ENCODE results near the gene CHEK1.

DNA sequence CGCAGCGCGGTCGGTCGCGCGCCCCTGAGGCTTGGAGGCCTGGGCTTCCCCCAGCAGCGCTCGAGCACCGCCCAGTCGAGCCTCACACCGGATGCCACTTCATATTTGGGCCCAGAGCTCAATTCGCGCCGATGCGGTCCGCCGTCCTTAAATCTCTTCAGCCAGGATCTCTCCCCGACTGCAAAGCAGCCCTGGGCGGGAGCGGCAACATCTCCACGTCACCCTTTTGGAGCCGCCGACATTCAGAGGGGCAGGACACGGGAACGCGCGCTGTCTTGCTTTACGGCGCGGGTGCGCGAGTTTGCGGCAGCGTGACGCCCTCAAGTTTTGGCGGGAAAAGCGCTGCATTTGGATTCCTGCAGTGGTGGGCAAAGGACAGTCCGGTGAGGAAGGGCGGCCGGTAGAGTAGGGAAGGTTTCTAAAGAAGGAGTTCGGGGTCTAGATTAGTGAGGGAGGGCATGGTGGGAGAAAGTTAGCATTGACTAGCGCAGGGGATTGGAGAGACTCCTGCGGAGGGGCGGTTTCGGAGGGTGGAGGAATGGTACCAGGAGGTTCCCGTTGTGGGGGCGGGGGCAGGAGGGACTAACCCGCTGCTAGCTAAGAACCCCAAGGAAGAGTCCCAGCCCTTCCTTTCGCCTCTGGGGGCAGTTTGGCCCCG is 796 bp downstream of the CHEK1 start:
- TF ChIP-seq, protein P1, sequence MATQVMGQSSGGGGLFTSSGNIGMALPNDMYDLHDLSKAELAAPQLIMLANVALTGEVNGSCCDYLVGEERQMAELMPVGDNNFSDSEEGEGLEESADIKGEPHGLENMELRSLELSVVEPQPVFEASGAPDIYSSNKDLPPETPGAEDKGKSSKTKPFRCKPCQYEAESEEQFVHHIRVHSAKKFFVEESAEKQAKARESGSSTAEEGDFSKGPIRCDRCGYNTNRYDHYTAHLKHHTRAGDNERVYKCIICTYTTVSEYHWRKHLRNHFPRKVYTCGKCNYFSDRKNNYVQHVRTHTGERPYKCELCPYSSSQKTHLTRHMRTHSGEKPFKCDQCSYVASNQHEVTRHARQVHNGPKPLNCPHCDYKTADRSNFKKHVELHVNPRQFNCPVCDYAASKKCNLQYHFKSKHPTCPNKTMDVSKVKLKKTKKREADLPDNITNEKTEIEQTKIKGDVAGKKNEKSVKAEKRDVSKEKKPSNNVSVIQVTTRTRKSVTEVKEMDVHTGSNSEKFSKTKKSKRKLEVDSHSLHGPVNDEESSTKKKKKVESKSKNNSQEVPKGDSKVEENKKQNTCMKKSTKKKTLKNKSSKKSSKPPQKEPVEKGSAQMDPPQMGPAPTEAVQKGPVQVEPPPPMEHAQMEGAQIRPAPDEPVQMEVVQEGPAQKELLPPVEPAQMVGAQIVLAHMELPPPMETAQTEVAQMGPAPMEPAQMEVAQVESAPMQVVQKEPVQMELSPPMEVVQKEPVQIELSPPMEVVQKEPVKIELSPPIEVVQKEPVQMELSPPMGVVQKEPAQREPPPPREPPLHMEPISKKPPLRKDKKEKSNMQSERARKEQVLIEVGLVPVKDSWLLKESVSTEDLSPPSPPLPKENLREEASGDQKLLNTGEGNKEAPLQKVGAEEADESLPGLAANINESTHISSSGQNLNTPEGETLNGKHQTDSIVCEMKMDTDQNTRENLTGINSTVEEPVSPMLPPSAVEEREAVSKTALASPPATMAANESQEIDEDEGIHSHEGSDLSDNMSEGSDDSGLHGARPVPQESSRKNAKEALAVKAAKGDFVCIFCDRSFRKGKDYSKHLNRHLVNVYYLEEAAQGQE (IDR thresholded peaks at IDR 0.05; ENCODE audit: insufficient read depth in 1 of 2, low read depth in 2 of 2, low read length in 2 of 2) = peak; percentile 31 to 69; a peak in 3 of 4 replicates
- TF ChIP-seq POLR2AphosphoS5 (IDR thresholded peaks at IDR 0.05; ENCODE audit: low read depth, low read length) = peak; percentile 82
- peak; percentile 98 for TF ChIP-seq TAF1 (IDR thresholded peaks at IDR 0.05; ENCODE audit: borderline replicate concordance, insufficient read depth, low read length)
- peak; percentile 97; the same call in 1 of the 2 replicates for TF ChIP-seq SIN3A (IDR thresholded peaks at IDR 0.05; ENCODE audit: borderline replicate concordance, insufficient read depth, low read length)
- no peak for TF ChIP-seq FOXP2 (optimal IDR thresholded peaks at IDR 0.05; ENCODE audit: borderline replicate concordance, extremely low read depth, extremely low read length, insufficient read depth)
